BLaER1 (cell line): ENCODE data around the gene MFRP.

Experiments used
- H3K27ac ChIP-seq: shearing (Covaris generic); formaldehyde crosslinking; 2 replicates; pipeline ENCODE4 v1.8.1; 2022
- H3K27me3 ChIP-seq: shearing (Covaris generic); formaldehyde crosslinking; 2 replicates; pipeline ENCODE4 v1.8.1; 2022
- H3K36me3 ChIP-seq: shearing (Covaris generic); formaldehyde crosslinking; 2 replicates; pipeline ENCODE4 v1.8.1; 2022
- H3K4me1 ChIP-seq: shearing (Covaris generic); formaldehyde crosslinking; 2 replicates; pipeline ENCODE4 v1.8.1; 2022
- H3K4me2 ChIP-seq: shearing (Covaris generic); formaldehyde crosslinking; 2 replicates; pipeline ENCODE4 v1.8.1; 2022
- H3K4me3 ChIP-seq: shearing (Covaris generic); formaldehyde crosslinking; 2 replicates; pipeline ENCODE4 v1.8.1; 2022
- H3K9ac ChIP-seq: shearing (Covaris generic); formaldehyde crosslinking; 2 replicates; pipeline ENCODE4 v1.8.1; 2022
- H3K9me3 ChIP-seq: shearing (Covaris generic); formaldehyde crosslinking; 2 replicates; pipeline ENCODE4 v1.8.1; 2022
- H4K20me1 ChIP-seq: shearing (Covaris generic); formaldehyde crosslinking; 2 replicates; pipeline ENCODE4 v1.8.1; 2022
- Cebpa-rat ChIP-seq: shearing (Covaris generic); IDR thresholded peaks from 2 replicates; pipeline ENCODE4 v1.8.1; 2022

The MFRP gene

GRCh38 chr11:119359365-119360214 is 13.1 kb upstream of the MFRP start:
- Histone ChIP-seq H3K27me3 (peaks cover 19% of the 10 kb centered on the region), H3K4me3 (no peak overlapping the region), H3K4me2 (peak overlapping the region; percentile 83), H4K20me1 (0 out of 2 replicates have a peak, but pooled peaks cover 8% of the 10 kb centered on the region), H3K36me3 (peaks cover 17% of the 10 kb centered on the region), H3K9me3 (no peaks in the 10 kb centered on the region), H3K4me1 (peaks cover 63% of the 10 kb centered on the region), H3K27ac (no peak overlapping the region), H3K9ac (no peak overlapping the region)
- TF ChIP-seq Cebpa-rat: no peak

- peak overlapping the region; percentile 65 for H3K4me3 ChIP-seq
- H3K4me1 ChIP-seq: peaks cover 48% of the 10 kb centered on the region
- TF ChIP-seq Cebpa-rat: no peak
- H3K9ac ChIP-seq: no peak overlapping the region; the same call in 1 of the 2 replicates
- H3K27me3 ChIP-seq: no peaks in the 10 kb centered on the region
- no peaks in the 10 kb centered on the region for H3K9me3 ChIP-seq
- H3K4me2 ChIP-seq: peak overlapping the region; percentile 88
- H4K20me1 ChIP-seq: no peaks in the 10 kb centered on the region
- H3K27ac ChIP-seq: no peak overlapping the region
- peaks cover 17% of the 10 kb centered on the region for H3K36me3 ChIP-seq
Observed at GRCh38 chr11:119357074-119357473, 10.6 kb upstream of the MFRP start.

DNA sequence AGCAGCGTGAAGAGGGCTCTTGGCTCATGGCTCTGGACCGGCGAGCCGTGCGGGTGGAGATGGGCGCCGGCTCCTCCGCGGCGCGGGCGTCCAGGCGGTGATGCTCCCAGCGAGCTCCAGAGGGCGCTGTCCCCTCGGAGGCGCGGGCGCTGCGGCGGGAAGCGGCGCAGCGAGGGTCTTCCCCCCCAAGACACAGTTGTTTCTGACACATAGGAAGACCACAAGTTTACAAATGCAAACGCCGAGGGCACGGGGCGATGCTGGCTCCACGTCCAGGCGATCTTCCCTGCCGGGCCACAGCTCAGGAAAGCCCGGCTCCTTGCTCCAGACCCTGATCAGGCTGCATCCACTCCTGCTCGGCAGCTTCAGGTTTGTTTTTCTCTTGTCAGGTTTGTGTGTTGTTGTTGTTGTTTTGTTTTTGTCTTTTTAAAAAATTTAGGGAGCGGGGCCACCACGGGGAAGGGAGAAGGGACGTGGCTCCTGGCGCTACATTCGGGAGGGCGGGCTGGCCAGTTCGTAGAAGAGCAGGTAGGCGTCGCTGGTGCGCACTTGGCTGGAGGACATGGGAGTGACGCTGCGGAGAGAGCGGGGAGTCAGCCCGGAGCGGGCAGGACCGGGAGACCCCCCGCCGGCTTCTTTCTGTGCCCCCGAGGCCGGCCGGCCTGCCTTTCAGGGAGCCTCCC is 10.0 kb upstream of the MFRP start:
- no peaks in the 10 kb centered on the region for H3K9me3 ChIP-seq
- H3K4me2 ChIP-seq: peak overlapping the region; percentile 88
- H3K36me3 ChIP-seq: peaks cover 17% of the 10 kb centered on the region
- peaks cover 42% of the 10 kb centered on the region for H3K4me1 ChIP-seq
- no peak for TF ChIP-seq Cebpa-rat
- no peak overlapping the region for H3K27ac ChIP-seq
- H3K27me3 ChIP-seq: no peaks in the 10 kb centered on the region
- H3K4me3 ChIP-seq: peak overlapping the region; percentile 65
- H3K9ac ChIP-seq: peak overlapping the region; percentile 51
- no peaks in the 10 kb centered on the region for H4K20me1 ChIP-seq

DNA sequence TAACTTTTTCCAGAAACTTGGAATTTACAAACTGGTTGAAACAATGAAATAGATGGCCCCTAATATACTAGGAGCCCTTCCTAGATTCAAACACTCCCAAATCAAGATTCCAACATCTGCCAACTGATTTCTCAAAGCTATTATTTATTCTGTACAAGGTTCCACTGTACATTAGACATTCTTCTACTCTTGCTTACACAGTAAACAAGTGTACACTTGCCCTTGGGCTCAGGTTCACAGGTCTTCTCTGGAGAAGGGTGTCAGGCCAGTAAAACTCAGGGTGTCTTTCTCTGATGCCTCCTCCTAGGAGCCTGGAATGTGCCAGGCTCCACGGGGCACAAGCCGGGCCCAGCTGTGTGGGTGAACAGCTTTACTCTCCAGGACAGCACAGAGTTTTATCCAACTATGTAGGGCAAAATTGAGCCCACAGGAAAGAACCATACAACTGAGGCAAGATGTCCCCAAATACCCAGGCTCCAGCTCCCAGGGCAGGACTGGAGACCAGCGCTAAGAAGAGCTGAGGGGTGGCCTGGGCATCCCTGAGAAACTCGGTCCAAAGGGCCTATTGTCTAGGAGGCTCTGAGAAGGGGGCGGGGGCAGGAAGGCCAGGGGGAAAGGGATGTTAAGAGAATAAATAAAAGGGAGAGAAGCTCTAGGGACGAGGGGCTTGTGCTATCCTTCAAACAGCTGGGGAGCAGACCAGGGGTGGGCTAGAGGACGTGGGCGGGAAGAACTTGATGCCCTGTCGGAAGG is 8.8 kb upstream of the MFRP start:
- H4K20me1 ChIP-seq: no peaks in the 10 kb centered on the region
- no peak overlapping the region for H3K4me2 ChIP-seq
- no peaks in the 10 kb centered on the region for H3K9me3 ChIP-seq
- H3K9ac ChIP-seq: no peak overlapping the region
- H3K36me3 ChIP-seq: peaks cover 17% of the 10 kb centered on the region
- peaks cover 30% of the 10 kb centered on the region for H3K4me1 ChIP-seq
- H3K27ac ChIP-seq: no peak overlapping the region
- H3K27me3 ChIP-seq: no peaks in the 10 kb centered on the region
- H3K4me3 ChIP-seq: no peak overlapping the region
- no peak for TF ChIP-seq Cebpa-rat

DNA sequence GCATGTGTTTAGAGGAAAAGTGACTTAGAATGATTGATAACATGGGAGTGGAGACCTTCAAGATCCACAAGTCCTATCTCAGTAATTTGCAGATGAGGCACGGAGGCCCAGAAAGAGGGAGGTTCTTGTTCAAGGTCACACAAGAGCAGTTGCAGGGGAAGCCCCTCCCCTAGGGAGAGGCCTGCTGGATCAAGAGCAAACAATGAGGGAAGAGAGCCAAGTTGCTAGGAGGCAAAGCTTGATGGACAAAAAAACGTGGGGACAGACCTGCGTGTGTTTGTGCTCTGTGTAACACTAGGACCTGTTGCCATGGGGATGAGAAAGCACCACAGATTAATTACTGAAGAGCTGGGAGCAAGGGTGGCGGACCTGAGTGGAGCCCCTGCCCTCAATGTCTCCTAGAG is 6.4 kb upstream of the MFRP start:
- H3K4me1 ChIP-seq: peaks cover 10% of the 10 kb centered on the region
- no peaks in the 10 kb centered on the region for H3K27me3 ChIP-seq
- no peak overlapping the region for H3K27ac ChIP-seq
- H3K9ac ChIP-seq: no peak overlapping the region
- TF ChIP-seq Cebpa-rat: no peak
- H3K36me3 ChIP-seq: 0 out of 2 replicates have a peak, but pooled peaks cover 4% of the 10 kb centered on the region
- H3K4me2 ChIP-seq: no peak overlapping the region
- H3K4me3 ChIP-seq: no peak overlapping the region
- no peaks in the 10 kb centered on the region for H3K9me3 ChIP-seq
- no peaks in the 10 kb centered on the region for H4K20me1 ChIP-seq

- H3K4me1 ChIP-seq: peaks cover 7% of the 10 kb centered on the region
- no peak overlapping the region for H3K4me3 ChIP-seq
- no peak overlapping the region for H3K4me2 ChIP-seq
- H3K27ac ChIP-seq: no peak overlapping the region
- H3K9ac ChIP-seq: no peak overlapping the region
- no peaks in the 10 kb centered on the region for H4K20me1 ChIP-seq
- TF ChIP-seq Cebpa-rat: no peak
- no peaks in the 10 kb centered on the region for H3K36me3 ChIP-seq
- no peaks in the 10 kb centered on the region for H3K9me3 ChIP-seq
- no peaks in the 10 kb centered on the region for H3K27me3 ChIP-seq
Observed at GRCh38 chr11:119351232-119351631, 4.7 kb upstream of the MFRP start.

DNA sequence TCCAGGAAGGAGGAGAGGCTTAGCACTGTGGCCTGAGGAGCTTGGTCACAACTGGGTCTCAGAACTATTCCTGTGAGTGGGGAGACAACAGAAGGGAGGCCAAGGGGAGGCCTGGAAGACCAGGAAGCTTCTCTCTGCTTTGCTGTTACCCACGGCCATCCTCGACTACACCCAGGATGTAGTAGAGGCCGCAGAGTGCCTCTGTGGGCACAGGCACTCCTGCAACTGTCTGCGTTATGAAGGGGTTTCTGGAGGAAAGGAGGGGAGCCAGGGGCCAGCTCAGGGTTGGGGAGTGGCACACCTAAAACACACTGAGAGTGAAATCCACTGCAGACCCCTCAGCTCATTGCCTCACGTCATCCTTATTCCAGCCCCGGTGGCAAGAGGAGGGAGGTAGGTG is 3.8 kb upstream of the MFRP start:
- H3K4me2 ChIP-seq: no peak overlapping the region
- no peak overlapping the region for H3K9ac ChIP-seq
- H3K27ac ChIP-seq: no peak overlapping the region
- H3K4me1 ChIP-seq: peaks cover 7% of the 10 kb centered on the region
- no peak overlapping the region for H3K4me3 ChIP-seq
- no peaks in the 10 kb centered on the region for H3K36me3 ChIP-seq
- no peaks in the 10 kb centered on the region for H3K9me3 ChIP-seq
- no peak for TF ChIP-seq Cebpa-rat
- H3K27me3 ChIP-seq: no peaks in the 10 kb centered on the region
- H4K20me1 ChIP-seq: no peaks in the 10 kb centered on the region

- Histone ChIP-seq H3K27ac (no peak overlapping the region), H3K4me2 (no peak overlapping the region), H3K36me3 (no peaks in the 10 kb centered on the region), H3K9ac (no peak overlapping the region), H3K4me1 (peaks cover 5% of the 10 kb centered on the region), H3K27me3 (no peaks in the 10 kb centered on the region), H4K20me1 (no peaks in the 10 kb centered on the region), H3K4me3 (no peak overlapping the region), H3K9me3 (no peaks in the 10 kb centered on the region)
- TF ChIP-seq Cebpa-rat: no peak
Observed at GRCh38 chr11:119347940-119348605, 1.6 kb upstream of the MFRP start.

DNA sequence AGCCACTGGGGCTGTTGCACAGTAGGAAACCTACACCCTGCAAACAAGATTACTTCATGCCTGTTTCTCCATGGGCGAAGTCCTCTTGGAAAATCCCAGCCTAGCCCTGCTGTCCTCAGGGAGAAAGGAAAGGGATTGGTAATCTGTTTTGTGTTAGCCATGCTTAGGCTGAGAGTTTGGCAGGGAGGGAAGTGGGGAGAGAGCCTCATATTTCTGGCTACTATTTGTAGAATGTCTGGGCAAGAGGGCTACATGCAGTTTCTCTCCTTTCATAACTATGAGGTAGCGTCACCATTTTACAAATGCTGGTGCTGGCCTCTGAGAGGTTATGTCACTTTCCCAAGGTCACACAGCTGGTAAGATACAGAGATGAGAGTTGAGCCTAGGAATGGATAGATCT is 737 bp upstream of the MFRP start:
- no peaks in the 10 kb centered on the region for H4K20me1 ChIP-seq
- H3K36me3 ChIP-seq: no peaks in the 10 kb centered on the region
- H3K4me1 ChIP-seq: peaks cover 2% of the 10 kb centered on the region
- TF ChIP-seq Cebpa-rat: no peak
- no peak overlapping the region for H3K9ac ChIP-seq
- H3K9me3 ChIP-seq: no peaks in the 10 kb centered on the region
- peaks cover 5% of the 10 kb centered on the region; the same call in 1 of the 2 replicates for H3K27me3 ChIP-seq
- no peak overlapping the region for H3K4me3 ChIP-seq
- no peak overlapping the region for H3K27ac ChIP-seq
- H3K4me2 ChIP-seq: no peak overlapping the region
